ENCODE measurements around the gene CTBP2. TPM values are rescaled to one million over a fixed set of nuclear protein-coding genes. Genes with fewer than 3 reads are reported as not detected.

Gene CTBP2
- total and polyA plus RNA-seq, 3 experiments from 2014 or later, result 1.4 to 2.8 (median 1.8) TPM

DNA sequence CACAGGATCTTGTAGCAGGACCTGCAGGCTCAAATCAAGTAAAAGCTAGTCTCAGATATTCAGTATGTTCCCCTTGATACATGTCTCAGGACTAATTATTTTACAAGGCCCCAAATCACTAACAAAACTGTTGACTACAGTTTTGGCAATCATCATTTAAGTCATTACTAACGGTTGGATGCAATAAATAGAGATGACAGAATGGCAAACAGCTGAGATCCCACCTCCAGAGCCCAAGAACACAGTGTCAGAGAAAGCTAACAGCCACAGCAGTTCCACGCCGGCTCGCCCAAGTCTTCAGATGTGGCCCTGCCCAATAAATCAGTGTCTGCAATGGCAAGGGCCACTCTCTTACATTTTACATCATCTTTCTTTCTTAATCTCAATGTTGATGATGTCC is 87.6 kb downstream of the CTBP2 start:
- DNase-seq, result no peak
- no peaks in the 10 kb centered on the region for H3K9me3 Mint-ChIP-seq
- Histone ChIP-seq H3K9me3 (ENCODE audit: low read length) (no peaks in the 10 kb centered on the region), H3K4me1 (ENCODE audit: insufficient read depth, low read length) (no peaks in the 10 kb centered on the region), H3K4me3 (ENCODE audit: low read length) (no peak overlapping the region), H3K27ac (ENCODE audit: low read depth, low read length) (no peak overlapping the region), H3K36me3 (ENCODE audit: insufficient read depth, low read length) (no peaks in the 10 kb centered on the region), H3K27me3 (ENCODE audit: insufficient read depth, low read length, poor library complexity, severe bottlenecking) (no peaks in the 10 kb centered on the region)
- no peaks in the 10 kb centered on the region for H3K27me3 Mint-ChIP-seq
- POLR2A ChIA-PET, result no interaction called here
- H3K27ac Mint-ChIP-seq, result no peak overlapping the region
- CTCF ChIA-PET, result no interaction called here
- no peaks in the 10 kb centered on the region for H3K36me3 Mint-ChIP-seq
- H3K4me1 Mint-ChIP-seq, result no peaks in the 10 kb centered on the region
- H3K4me3 Mint-ChIP-seq, result no peak overlapping the region

DNA sequence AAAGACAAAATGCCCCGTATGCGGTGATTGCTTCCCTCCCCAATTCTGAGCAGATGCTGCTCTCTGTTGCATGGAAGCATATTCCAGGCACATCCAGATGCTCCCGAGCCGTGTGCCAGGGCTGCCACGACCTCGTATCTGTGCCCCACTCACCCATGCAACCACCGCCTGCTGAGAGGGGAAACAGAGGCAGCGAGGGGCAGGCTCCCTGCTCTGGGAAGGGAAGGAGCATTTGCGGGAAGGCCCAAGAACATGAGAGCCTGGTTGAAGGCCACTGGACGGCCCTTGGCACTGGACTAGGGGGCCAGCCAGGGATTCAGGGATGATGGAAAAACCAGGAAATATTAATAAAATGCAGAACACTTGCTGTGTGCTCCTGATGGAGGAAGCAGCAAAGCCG is 89.4 kb downstream of the CTBP2 start:
- ChIA-PET CTCF (no interaction called here), POLR2A (no interaction called here)
- Mint-ChIP-seq H3K9me3 (no peaks in the 10 kb centered on the region), H3K36me3 (no peaks in the 10 kb centered on the region), H3K4me3 (no peak overlapping the region), H3K27ac (no peak overlapping the region), H3K27me3 (no peaks in the 10 kb centered on the region), H3K4me1 (peaks cover 0 to 1% (median 0%) of the 10 kb centered on the region in 3 donors)
- Histone ChIP-seq H3K4me3 (ENCODE audit: low read length) (no peak overlapping the region), H3K36me3 (ENCODE audit: insufficient read depth, low read length) (no peaks in the 10 kb centered on the region), H3K9me3 (ENCODE audit: low read length) (no peaks in the 10 kb centered on the region), H3K27me3 (ENCODE audit: insufficient read depth, low read length, poor library complexity, severe bottlenecking) (no peaks in the 10 kb centered on the region), H3K27ac (ENCODE audit: low read depth, low read length) (no peak overlapping the region), H3K4me1 (ENCODE audit: insufficient read depth, low read length) (no peaks in the 10 kb centered on the region)
- no peak for DNase-seq

DNA sequence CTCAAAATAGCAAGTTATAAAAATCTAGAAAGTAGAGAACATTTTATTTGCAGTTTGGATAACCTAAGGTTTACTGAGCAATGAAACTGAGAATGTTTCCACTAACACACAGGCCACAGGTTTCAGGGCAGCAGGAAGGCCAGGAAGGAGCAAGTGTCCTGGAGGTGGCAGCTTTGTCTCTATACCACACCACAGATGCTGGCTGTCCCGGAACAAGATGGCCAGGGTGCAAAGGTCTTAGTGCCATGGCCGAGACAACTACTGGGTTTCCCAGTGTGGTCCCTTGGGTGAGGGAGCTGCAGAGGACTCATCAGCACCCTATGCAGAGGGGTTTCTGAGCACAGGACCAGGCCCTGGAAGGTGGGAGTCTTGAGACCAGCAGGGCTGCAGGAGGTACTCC is 92.0 kb downstream of the CTBP2 start:
- Histone ChIP-seq H3K27me3 (ENCODE audit: insufficient read depth, low read length, poor library complexity, severe bottlenecking) (no peaks in the 10 kb centered on the region), H3K27ac (ENCODE audit: low read depth, low read length) (no peak overlapping the region), H3K36me3 (ENCODE audit: insufficient read depth, low read length) (no peaks in the 10 kb centered on the region), H3K4me1 (ENCODE audit: insufficient read depth, low read length) (peaks cover 11% of the 10 kb centered on the region), H3K9me3 (ENCODE audit: low read length) (no peaks in the 10 kb centered on the region), H3K4me3 (ENCODE audit: low read length) (no peak overlapping the region)
- peaks cover 18 to 24% (median 22%) of the 10 kb centered on the region in 3 donors for H3K4me1 Mint-ChIP-seq
- POLR2A ChIA-PET, result no interaction called here
- no peak for DNase-seq
- no peaks in the 10 kb centered on the region for H3K36me3 Mint-ChIP-seq
- H3K9me3 Mint-ChIP-seq, result no peaks in the 10 kb centered on the region
- no peak overlapping the region for H3K27ac Mint-ChIP-seq
- H3K27me3 Mint-ChIP-seq, result no peaks in the 10 kb centered on the region
- H3K4me3 Mint-ChIP-seq, result no peak overlapping the region
- CTCF ChIA-PET, result no interaction called here

DNA sequence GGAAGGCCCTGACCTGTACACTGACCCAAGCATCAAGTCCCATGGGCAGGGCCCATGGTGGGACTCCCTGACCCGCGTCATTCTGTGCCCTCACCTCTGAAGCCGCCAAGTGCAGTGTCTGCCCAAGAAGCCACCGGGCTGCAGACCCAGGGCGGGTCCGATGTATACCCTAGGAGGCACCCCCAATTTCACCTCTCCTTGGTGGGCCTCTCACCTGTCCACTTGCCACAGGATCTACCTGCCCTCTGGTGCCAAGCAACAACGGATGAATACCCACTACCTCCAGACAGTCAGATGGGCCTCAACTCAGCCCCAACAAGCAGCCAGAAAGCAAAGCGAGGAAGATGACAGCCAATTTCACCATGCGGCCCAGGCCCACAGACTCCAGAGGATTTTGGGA is 92.6 kb downstream of the CTBP2 start:
- Mint-ChIP-seq H3K27me3 (no peaks in the 10 kb centered on the region), H3K9me3 (no peaks in the 10 kb centered on the region), H3K4me3 (no peak overlapping the region), H3K27ac (no peak overlapping the region), H3K4me1 (peaks cover 18 to 30% (median 22%) of the 10 kb centered on the region in 3 donors), H3K36me3 (no peaks in the 10 kb centered on the region)
- ChIA-PET CTCF (no interaction called here), POLR2A (no interaction called here)
- H3K27me3 ChIP-seq (ENCODE audit: insufficient read depth, low read length, poor library complexity, severe bottlenecking), result no peaks in the 10 kb centered on the region
- H3K9me3 ChIP-seq (ENCODE audit: low read length), result no peaks in the 10 kb centered on the region
- no peak for DNase-seq
- H3K4me3 ChIP-seq (ENCODE audit: low read length), result no peak overlapping the region
- H3K36me3 ChIP-seq (ENCODE audit: insufficient read depth, low read length), result no peaks in the 10 kb centered on the region
- H3K4me1 ChIP-seq (ENCODE audit: insufficient read depth, low read length), result peaks cover 11% of the 10 kb centered on the region
- H3K27ac ChIP-seq (ENCODE audit: low read depth, low read length), result no peak overlapping the region

DNA sequence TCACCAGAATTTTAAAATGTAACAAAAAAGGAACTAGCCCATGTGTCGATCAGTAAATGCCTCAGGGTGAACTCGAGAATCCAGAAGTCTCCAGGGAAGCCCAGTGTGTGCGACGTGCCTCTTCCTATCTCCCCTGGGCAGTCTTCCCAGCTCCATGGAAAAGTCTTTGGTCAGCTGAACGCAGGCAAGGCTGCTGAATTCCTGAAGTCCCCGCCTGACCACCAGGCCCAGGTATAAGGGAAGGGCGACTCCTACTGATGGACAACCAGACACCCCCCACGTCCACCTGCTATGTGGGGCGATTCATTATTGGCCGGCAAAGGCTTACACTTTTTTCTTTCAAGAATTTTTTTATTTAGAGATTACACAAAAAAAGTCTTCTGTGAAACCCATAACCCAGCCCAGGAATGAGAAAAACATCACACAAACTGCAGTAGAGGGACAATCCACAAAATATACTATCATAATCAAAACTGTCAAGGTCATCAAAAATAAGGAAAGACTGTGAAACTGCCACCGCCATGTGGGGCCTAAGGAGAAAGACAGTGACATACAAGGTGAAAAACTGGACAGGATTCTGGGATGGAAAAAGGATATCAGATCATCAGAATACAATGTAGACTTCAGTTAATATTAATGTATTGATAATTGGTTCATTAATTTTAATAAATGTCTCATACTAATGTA is 93.5 kb downstream of the CTBP2 start:
- peaks cover 11% of the 10 kb centered on the region for H3K4me1 ChIP-seq (ENCODE audit: insufficient read depth, low read length)
- no peaks in the 10 kb centered on the region for H3K27me3 ChIP-seq (ENCODE audit: insufficient read depth, low read length, poor library complexity, severe bottlenecking)
- Mint-ChIP-seq H3K27me3 (no peaks in the 10 kb centered on the region), H3K27ac (no peak overlapping the region), H3K4me3 (peak overlapping the region in 1 of 7 donors; percentile 15), H3K9me3 (no peaks in the 10 kb centered on the region), H3K36me3 (no peaks in the 10 kb centered on the region), H3K4me1 (peaks cover 18 to 30% (median 22%) of the 10 kb centered on the region in 3 donors)
- no peak for DNase-seq
- H3K36me3 ChIP-seq (ENCODE audit: insufficient read depth, low read length), result no peaks in the 10 kb centered on the region
- POLR2A ChIA-PET, result no interaction called here
- no peak overlapping the region for H3K27ac ChIP-seq (ENCODE audit: low read depth, low read length)
- H3K9me3 ChIP-seq (ENCODE audit: low read length), result no peaks in the 10 kb centered on the region
- no peak overlapping the region for H3K4me3 ChIP-seq (ENCODE audit: low read length)
- CTCF ChIA-PET, result no interaction called here

DNA sequence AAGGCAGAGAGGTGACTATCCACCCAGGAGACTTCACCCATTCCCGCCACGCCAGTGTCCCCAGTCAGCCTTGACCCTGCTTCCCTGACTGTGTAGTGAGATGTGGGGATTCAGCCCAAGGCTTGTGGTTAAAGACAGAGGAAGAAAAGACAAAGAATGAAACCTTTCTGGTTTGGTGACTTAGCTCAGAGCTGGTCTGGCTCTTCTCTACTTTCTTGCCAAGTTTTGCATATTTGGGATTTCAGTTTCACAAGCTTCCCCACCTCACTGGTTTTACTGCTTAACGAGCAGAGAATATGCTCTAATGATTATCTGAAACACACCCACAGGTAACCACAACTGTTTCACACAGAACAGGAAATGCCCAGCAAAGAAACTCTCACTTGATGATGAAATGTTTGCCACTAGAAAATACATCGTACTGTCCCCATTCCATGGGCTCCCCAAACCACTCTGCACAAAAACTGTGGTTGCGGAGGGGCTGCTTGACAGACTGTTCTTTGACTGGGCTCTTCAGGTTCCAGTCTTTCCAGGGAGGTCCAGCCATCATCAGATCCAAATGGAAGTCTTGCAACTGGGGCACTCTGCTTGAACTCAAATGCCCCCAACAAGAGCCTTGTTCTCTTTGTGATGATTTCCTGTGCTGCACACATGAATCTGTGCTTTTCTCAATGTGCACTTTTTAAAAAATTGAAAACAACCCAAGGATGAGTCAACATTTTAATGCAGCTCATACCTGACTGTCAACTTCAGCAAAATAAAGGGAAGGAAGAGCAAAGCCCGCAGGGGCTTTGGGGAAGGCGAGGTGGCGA is 95.5 kb downstream of the CTBP2 start:
- H3K4me1 ChIP-seq (ENCODE audit: insufficient read depth, low read length), result peaks cover 11% of the 10 kb centered on the region
- ChIA-PET POLR2A (no interaction called here), CTCF (no interaction called here)
- no peak overlapping the region for H3K4me3 ChIP-seq (ENCODE audit: low read length)
- no peak overlapping the region for H3K27ac ChIP-seq (ENCODE audit: low read depth, low read length)
- Mint-ChIP-seq H3K4me3 (peak overlapping the region in 6 of 7 donors; percentile 19 to 68 (median 50)), H3K27me3 (peaks cover 0 to under 1% of the 10 kb centered on the region in 2 donors), H3K4me1 (peaks cover 18 to 33% (median 22%) of the 10 kb centered on the region in 3 donors), H3K27ac (peak overlapping the region in 7 of 8 donors; percentile 51 to 93 (median 59)), H3K36me3 (no peaks in the 10 kb centered on the region), H3K9me3 (no peaks in the 10 kb centered on the region)
- H3K9me3 ChIP-seq (ENCODE audit: low read length), result no peaks in the 10 kb centered on the region
- H3K36me3 ChIP-seq (ENCODE audit: insufficient read depth, low read length), result no peaks in the 10 kb centered on the region
- H3K27me3 ChIP-seq (ENCODE audit: insufficient read depth, low read length, poor library complexity, severe bottlenecking), result no peaks in the 10 kb centered on the region
- DNase-seq, result peak in 1 of 5 donors; percentile 7

DNA sequence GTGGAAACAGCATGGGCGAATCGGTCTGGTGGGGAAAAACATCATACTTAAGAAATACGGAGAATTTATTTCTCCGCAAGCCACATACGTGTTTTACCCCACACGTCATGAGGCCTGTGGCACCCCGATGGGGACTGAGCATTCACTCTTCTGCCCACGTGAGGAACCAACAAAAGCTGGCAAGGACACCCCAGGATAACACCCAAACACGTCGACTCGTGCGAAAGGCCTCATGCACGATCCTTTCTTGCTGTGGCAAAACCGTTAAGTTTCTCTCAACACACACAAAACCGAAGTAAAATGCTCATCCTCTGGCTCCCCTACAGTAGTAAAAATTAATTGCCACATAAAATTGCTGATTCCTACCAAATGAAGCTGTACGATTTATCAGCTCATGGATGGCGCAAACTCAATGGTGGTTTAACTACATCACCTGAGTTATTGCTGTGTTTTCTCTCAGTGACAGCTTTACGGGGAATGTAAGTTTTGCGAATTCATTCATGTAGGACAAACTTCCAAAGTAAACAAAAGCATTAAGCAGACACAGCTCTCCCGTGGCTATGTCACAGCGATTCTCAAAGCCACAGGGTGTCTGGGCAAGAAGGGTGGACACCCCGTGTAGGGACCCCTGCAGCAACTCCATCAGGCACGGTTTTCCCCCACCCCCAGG is 97.0 kb downstream of the CTBP2 start:
- Mint-ChIP-seq H3K27me3 (peaks cover 0 to 3% of the 10 kb centered on the region in 2 donors), H3K9me3 (no peaks in the 10 kb centered on the region), H3K4me1 (peaks cover 18 to 33% (median 22%) of the 10 kb centered on the region in 3 donors), H3K27ac (no peak overlapping the region), H3K4me3 (no peak overlapping the region), H3K36me3 (no peaks in the 10 kb centered on the region)
- POLR2A ChIA-PET, result no interaction called here
- H3K27ac ChIP-seq (ENCODE audit: low read depth, low read length), result no peak overlapping the region
- no peaks in the 10 kb centered on the region for H3K9me3 ChIP-seq (ENCODE audit: low read length)
- DNase-seq, result no peak
- peaks cover 11% of the 10 kb centered on the region for H3K4me1 ChIP-seq (ENCODE audit: insufficient read depth, low read length)
- no peaks in the 10 kb centered on the region for H3K36me3 ChIP-seq (ENCODE audit: insufficient read depth, low read length)
- CTCF ChIA-PET, result interaction anchor here (1.0 to 1.8 kb wide), 2 partner anchors 9 to 15 kb away, joined by 3 to 5 read pairs; no protein-coding TSS in a partner anchor
- H3K27me3 ChIP-seq (ENCODE audit: insufficient read depth, low read length, poor library complexity, severe bottlenecking), result no peaks in the 10 kb centered on the region
- no peak overlapping the region for H3K4me3 ChIP-seq (ENCODE audit: low read length)

DNA sequence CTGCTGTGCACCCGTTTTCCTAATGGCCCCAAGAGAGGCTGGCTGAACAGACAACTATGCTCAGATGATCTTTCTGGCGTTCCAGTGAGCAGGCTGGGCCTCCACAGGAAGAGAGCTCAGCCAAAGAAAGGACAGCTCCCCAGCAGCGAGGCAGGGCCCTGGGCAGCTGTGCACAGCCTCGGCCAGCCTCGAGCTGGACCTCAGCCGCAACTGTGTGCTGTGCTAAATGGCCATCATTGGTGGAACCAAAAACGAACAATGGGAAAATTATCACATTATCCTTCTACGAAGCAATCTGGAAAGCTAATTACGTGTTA is 97.5 kb downstream of the CTBP2 start:
- Mint-ChIP-seq H3K9me3 (no peaks in the 10 kb centered on the region), H3K4me3 (no peak overlapping the region), H3K27ac (no peak overlapping the region), H3K4me1 (peaks cover 18 to 33% (median 22%) of the 10 kb centered on the region in 3 donors), H3K36me3 (no peaks in the 10 kb centered on the region), H3K27me3 (peaks cover 3% of the 10 kb centered on the region in 2 donors)
- no peaks in the 10 kb centered on the region for H3K27me3 ChIP-seq (ENCODE audit: insufficient read depth, low read length, poor library complexity, severe bottlenecking)
- no peak for DNase-seq
- no peaks in the 10 kb centered on the region for H3K36me3 ChIP-seq (ENCODE audit: insufficient read depth, low read length)
- peaks cover 11% of the 10 kb centered on the region for H3K4me1 ChIP-seq (ENCODE audit: insufficient read depth, low read length)
- no peak overlapping the region for H3K4me3 ChIP-seq (ENCODE audit: low read length)
- CTCF ChIA-PET, result interaction anchor here (1.0 to 1.8 kb wide), 2 partner anchors 9 to 15 kb away, joined by 3 to 5 read pairs; no protein-coding TSS in a partner anchor
- H3K9me3 ChIP-seq (ENCODE audit: low read length), result no peaks in the 10 kb centered on the region
- no peak overlapping the region for H3K27ac ChIP-seq (ENCODE audit: low read depth, low read length)
- POLR2A ChIA-PET, result no interaction called here
